ENCODE results near the gene DISP2.

DNA sequence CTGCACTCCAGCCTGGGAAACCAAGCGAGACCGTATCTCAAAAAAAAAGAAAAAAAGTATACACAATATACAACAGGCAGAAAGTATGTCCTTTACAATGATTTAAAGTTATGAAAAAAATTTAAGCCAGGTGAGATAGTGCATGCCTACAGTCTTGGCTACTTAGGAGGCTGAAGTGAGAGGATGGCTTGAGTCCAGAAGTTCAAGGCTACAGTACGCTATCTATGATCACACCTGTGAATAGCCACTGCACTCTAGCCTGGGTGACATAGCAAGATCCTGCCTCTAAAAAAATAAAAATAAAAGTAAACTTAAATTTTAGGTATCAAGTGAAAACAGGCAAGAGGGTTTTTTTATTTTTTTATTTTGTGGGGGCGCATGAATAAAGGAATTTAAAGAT is 21.4 kb downstream of the DISP2 start:
- TF ChIP-seq POLR2A (IDR thresholded peaks at IDR 0.05) = no peak
- no peak for TF ChIP-seq POLR2AphosphoS5 (IDR thresholded peaks at IDR 0.05)
